Hematopoietic multipotent progenitor cell treated with erythropoietin and hydrocortisone succinate and interleukin-3 and kit ligand, for 8 days (in vitro differentiated cells): ENCODE data around the gene WNK1.
"Not testable (repeated sequence)": the region's sequence is repeated elsewhere in the genome, so short reads cannot be mapped to it uniquely, and the experiment has no call there.

Experiments used
- DNase-seq: peaks from one replicate; pipeline ENCODE4 v3.0.0-alpha.2; 2015

WNK1 gene

GRCh38 chr12:751999-752694 lies at the start of gene WNK1:
Gene WNK1, plus strand, starts transcription at chr12:752579. Its CDS starts 987 bp downstream, at chr12:753566.
- peak; percentile 99 for DNase-seq

DNA sequence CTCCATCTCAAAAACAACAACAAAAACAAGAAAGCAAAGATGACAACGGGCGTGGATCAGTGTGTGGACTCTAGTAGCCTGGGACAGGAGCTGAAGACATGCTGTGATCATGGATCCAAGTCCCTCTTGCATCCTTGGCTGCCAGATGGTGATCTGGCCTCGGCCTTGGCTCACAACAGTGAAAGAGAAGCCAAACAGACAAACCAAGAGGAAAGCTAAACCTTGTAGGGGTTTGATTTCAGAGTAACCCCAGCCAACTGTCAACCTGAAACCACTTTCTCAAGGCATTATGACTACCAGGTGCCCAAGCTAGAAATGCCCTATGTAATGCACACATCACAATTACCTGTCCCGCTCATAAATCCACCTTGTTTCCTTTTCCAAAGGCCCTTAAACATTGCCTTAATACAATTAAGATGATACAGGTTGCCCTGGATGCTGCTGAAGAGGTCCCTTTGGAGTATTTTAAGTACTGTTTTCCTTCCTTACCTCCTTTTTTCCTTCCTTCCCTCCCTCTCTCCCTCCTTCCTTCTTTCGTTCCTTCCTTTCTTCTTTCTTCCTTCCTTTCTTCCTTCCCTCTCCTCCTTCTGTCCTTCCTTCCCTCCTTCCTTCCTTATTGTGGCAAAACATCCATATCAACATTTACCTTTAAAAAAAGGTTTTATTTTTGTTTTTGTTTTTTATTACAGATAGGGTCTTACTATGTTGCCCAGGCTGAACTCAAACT lies 47.7 kb upstream of the WNK1 start:
- no peak for DNase-seq

DNA sequence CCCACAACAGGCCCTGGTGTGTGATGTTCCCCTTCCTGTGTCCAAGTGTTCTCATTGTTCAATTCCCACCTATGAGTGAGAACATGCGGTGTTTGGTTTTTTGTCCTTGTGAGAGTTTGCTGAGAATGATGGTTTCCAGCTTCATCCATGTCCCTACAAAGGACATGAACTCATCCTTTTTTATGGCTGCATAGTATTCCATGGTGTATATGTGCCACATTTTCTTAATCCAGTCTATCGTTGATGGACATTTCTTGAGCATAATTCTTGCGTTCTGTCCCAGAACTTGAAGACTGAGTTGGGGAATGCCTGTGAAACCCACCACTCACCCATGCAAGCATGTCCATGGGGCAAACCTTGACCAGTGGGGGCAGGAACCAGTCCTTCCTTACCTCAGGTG lies 44.3 kb upstream of the WNK1 start:
- not testable (repeated sequence) for DNase-seq

DNA sequence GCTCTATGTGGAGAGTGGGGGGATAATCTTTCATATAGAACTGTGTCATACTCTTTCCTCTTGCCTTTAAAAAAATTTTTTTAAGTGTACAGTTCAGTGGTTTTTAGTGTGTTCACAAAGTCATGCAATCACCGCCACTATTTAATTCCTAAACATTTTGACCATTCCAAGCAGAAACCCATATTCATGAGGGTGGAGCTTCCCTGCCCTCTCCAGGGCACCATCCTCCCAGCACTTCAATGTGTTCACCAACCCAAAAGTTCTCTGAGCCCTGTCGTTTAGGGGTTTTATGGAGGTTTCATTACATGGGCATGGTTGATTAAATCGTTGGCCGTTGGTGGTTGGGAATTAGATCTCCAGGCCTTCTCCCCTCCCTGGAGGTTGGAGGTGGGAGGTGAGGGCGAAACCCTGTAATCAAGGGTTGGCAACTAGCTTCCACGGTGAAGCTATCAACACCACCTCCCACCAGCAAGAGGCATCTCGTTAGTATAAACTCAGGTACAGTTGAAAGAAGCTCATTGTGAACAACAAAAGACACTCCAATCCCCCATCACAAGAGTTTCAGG lies 42.8 kb upstream of the WNK1 start:
- no peak for DNase-seq

DNA sequence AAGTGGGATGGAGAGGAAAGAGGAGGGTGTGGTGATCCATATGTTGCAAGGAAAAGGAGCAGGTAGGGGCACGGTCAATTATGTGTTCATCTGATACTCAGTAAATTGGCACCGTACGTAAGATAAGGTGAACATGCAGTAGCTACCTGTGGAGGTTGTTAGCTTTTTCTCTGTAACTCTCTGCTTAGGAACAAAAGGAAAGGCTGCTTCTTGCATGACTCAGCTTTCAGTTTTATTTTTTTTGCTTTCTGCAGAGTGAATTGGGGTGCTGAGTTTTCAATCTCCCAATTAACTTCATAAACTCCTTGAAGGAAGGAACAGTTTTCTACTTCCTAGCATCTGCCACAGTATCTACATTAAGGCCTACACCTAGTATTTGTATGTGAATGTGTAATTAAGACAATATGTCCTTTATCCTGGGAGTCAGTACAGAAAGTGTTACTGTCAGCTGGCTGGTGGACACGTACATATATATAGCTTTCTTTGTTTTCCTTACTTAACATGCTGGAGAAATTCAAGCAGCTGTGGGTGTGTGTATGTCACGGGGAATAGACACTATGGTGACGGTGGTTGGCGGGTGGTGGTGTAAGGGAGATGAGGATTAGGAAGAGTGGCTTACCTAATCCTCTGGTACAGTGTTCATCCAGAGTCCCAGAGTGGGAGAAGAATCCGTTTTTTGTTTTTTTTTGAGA lies 40.1 kb upstream of the WNK1 start:
- no peak for DNase-seq

GRCh38 chr12:713281-713875 lies 39.0 kb upstream of the WNK1 start:
- DNase-seq: no peak

DNA sequence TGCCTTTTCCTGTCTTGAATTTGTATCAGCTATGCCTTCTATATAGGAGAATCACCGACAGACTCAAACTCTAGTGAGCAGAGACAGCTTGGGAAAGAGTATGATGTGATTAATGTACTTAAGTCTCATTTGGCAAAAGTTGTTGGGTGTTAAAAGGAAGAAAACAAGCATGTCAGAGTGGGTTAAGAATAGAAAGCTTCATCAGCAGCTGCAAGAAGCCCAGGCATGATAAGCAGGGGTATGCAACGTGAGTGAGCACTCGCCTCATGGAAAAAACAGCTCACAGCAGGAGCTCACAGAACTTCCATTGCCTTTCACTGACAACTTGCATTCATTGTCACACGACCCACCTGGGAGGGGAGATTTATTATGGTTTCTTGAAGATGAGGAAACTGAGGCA lies 35.9 kb upstream of the WNK1 start:
- peak; percentile 81 for DNase-seq

DNA sequence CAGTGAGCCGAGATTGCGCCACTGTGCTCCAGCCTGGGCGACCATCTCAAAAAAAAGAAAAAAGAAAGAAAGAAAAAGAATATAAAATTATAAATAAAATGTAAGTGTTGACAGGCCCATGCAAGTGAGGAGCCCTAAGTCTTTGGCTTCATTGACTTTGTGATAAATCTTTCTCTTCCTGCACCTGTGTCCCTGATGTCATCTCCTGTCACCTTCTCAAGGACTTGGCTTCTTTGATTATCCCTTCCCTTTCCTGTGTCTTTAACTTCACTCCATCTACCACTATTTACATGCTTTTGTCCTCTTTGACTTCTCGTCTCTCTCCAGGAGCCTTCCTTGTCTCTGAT lies 33.6 kb upstream of the WNK1 start:
- DNase-seq: no peak

- peak; percentile 43 for DNase-seq
Measured at GRCh38 chr12:720231-720941, 32.0 kb upstream of the WNK1 start.

DNA sequence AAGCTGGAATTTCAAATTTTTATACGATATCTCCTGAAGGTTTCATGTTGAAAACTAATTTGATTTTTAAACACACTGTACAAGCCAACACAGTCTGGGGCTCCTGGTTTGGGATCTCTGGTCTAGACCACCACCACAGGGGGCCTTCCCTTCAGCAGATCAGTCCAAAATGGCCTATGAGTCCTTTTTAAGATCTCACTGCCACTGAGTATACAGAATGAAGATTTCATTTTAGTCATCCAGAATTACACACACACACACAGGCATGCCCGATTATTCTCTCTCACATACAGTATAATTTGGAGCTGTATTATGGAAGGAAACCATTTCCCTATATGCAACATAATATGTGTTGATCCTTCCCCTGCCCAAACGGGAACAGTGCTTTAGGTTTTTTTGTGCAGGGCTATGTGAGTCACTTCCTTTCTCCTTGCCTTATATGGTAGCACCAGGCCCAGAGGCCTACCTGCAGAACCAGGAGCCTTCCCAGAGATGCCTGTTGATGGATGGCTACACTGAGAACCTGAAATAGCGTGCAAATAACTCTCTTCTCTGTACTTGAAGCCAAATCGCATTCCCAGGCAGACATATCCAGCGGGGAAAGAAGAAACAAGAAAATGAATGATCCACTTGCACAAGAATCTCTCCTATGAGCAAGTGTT lies 28.1 kb upstream of the WNK1 start:
- no peak for DNase-seq

- DNase-seq: no peak
Measured at GRCh38 chr12:725076-725475, 27.3 kb upstream of the WNK1 start.

GRCh38 chr12:726281-727140 lies 25.9 kb upstream of the WNK1 start:
- DNase-seq: no peak

DNA sequence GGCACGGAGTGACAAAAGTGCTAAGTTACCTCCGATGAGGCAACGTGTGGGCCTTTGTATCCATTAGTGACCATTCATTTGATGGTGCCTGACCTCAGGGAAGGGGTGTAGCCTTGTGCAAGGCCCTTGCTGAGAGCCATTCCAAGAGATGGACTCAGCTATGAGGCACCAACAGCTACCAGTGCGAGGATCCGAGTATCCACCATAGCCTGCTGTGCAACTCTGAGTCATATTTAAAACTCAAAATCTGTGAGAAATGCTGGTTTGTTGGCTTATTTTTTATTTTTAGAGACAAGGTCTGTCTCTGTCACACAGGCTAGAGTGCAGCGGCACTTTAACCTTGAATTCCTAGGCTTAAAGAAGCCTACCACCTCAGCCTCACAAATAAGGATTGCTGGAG lies 25.1 kb upstream of the WNK1 start:
- DNase-seq: no peak

GRCh38 chr12:728781-729180 lies 23.6 kb upstream of the WNK1 start:
- DNase-seq: no peak

GRCh38 chr12:729221-729620 lies 23.2 kb upstream of the WNK1 start:
- DNase-seq: no peak

GRCh38 chr12:730550-730949 lies 21.8 kb upstream of the WNK1 start:
- DNase-seq: no peak

- peak; percentile 50 for DNase-seq
Measured at GRCh38 chr12:737122-737739, 15.1 kb upstream of the WNK1 start.

DNA sequence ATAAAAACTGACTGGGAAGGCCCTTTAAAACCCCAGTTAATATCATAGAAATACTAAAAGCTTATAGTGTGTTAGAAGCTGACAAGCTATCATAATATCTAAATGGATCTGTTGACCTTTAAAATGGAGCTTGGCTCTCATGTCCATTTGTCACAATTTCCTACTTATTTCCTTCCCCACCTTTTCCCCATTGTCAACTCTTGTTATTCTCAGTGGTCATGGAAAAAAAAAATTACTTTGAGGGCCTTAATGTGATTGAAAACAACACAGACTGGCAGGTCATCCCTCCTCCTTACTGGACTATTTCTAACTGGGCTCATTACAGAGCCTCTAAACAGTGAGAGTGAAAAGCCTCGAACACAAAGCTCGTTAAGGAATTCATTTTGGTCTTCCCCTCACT lies 13.7 kb upstream of the WNK1 start:
- DNase-seq: peak; percentile 0

- DNase-seq: no peak
Measured at GRCh38 chr12:739349-739748, 13.0 kb upstream of the WNK1 start.

DNA sequence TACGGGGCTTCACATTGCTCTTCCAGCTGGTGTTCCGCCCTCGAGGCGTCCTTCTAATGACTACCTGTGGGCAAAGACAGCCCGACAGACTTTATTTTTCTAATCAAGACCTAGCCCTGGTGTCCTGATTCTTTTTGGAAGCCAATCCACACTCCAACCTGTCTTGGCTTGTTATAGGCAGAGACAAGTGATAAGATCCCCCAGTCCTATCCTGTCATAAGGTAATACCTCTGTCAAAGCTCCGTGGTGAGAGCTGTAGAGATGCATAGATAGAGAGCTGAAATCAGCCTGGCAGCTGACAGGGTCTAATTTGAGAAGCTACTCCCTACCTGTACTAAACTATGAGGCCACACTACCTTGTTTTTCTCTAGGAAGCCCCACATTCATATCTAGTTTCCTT lies 11.5 kb upstream of the WNK1 start:
- no peak for DNase-seq
